ENCODE measurements around the gene IL1R2. TPM values are rescaled to one million over a fixed set of nuclear protein-coding genes. Genes with fewer than 3 reads are reported as not detected.

Gene IL1R2
- total RNA-seq, 6 experiments from 2014 or later, result 5.5 to 22.8 (median 12.3) TPM

GRCh38 chr2:102010902-102011301, 19.1 kb downstream of the IL1R2 start:
- DNase-seq (no peak), ATAC-seq (peak in 2 of 4 donors; percentile 28 to 29)
- Histone ChIP-seq H3K27ac (no peak overlapping the region), H3K4me3 (no peak overlapping the region), H3K36me3 (no peaks in the 10 kb centered on the region), H3K9me3 (no peaks in the 10 kb centered on the region), H3K4me1 (peaks cover 0 to 7% (median 3%) of the 10 kb centered on the region in 4 donors), H3K27me3 (no peaks in the 10 kb centered on the region)
- intact Hi-C loops (cut with DNase I), result loop anchor here (10.0 kb wide), 1 partner anchor 234 kb away; no protein-coding TSS in a partner anchor
- 54% methylated on average over 6 of the region's 6 CpGs for WGBS (ENCODE audit: insufficient coverage, low coverage, low lambda C conversion rate, missing lambda C conversion rate)
- TF ChIP-seq POLR2A (IDR thresholded peaks at IDR 0.05), result no peak
- no peak for TF ChIP-seq CTCF (IDR thresholded peaks at IDR 0.05)

- ATAC-seq, result no peak
- intact Hi-C loops (cut with DNase I), result loop anchor here (10.0 kb wide), 1 partner anchor 233 kb away; no protein-coding TSS in a partner anchor
- WGBS (ENCODE audit: insufficient coverage, low coverage, low lambda C conversion rate, missing lambda C conversion rate), result 61% methylated on average over 4 of the region's 4 CpGs
Observed at GRCh38 chr2:102012061-102012614, 20.4 kb downstream of the IL1R2 start.

GRCh38 chr2:102013206-102014040, 21.7 kb downstream of the IL1R2 start:
- Histone ChIP-seq H3K4me1 (no peaks in the 10 kb centered on the region), H3K27me3 (no peaks in the 10 kb centered on the region), H3K9me3 (no peaks in the 10 kb centered on the region), H3K36me3 (no peaks in the 10 kb centered on the region), H3K4me3 (no peak overlapping the region), H3K27ac (no peak overlapping the region)
- intact Hi-C loops (cut with DNase I), result loop anchor here (10.0 kb wide), 1 partner anchor 231 kb away; no protein-coding TSS in a partner anchor
- ATAC-seq (no peak), DNase-seq (no peak)
- WGBS (ENCODE audit: insufficient coverage, low coverage, low lambda C conversion rate, missing lambda C conversion rate), result 74% methylated on average over 4 of the region's 5 CpGs
- TF ChIP-seq CTCF (IDR thresholded peaks at IDR 0.05) (no peak), POLR2A (IDR thresholded peaks at IDR 0.05) (no peak)

More at GRCh38 chr2:102012061-102012614, 20.4 kb downstream of the IL1R2 start:
- Histone ChIP-seq H3K36me3 (no peaks in the 10 kb centered on the region), H3K4me1 (no peaks in the 10 kb centered on the region), H3K27ac (no peak overlapping the region), H3K4me3 (no peak overlapping the region), H3K27me3 (no peaks in the 10 kb centered on the region), H3K9me3 (no peaks in the 10 kb centered on the region)
- no peak for DNase-seq
- TF ChIP-seq POLR2A (IDR thresholded peaks at IDR 0.05) (no peak), CTCF (IDR thresholded peaks at IDR 0.05) (no peak)

- 71% methylated on average over 1 of the region's 1 CpG for WGBS (ENCODE audit: insufficient coverage, low coverage, low lambda C conversion rate, missing lambda C conversion rate)
- no peaks in the 10 kb centered on the region for H3K27me3 ChIP-seq
- DNase-seq (no peak), ATAC-seq (no peak)
- no peak overlapping the region for H3K4me3 ChIP-seq
- H3K27ac ChIP-seq, result no peak overlapping the region
- H3K4me1 ChIP-seq, result no peaks in the 10 kb centered on the region
- no peaks in the 10 kb centered on the region for H3K36me3 ChIP-seq
- TF ChIP-seq CTCF (IDR thresholded peaks at IDR 0.05) (no peak), POLR2A (IDR thresholded peaks at IDR 0.05) (no peak)
- intact Hi-C loops (cut with DNase I), result loop anchor here (10.0 kb wide), 1 partner anchor 231 kb away; no protein-coding TSS in a partner anchor
- H3K9me3 ChIP-seq, result no peaks in the 10 kb centered on the region
Observed at GRCh38 chr2:102014041-102014345, 22.2 kb downstream of the IL1R2 start.

Measured in right lobe of liver (tissue), 6 donors.